Measurements from ENCODE around the gene UBE2I. TPM values are rescaled to one million over a fixed set of nuclear protein-coding genes. Genes with fewer than 3 reads are reported as not detected.

UBE2I gene
- total RNA-seq, 2 experiments from 2014 or later = 122 to 323 TPM

- Histone ChIP-seq H3K4me1 (ENCODE audit: insufficient read depth, low read length, poor library complexity, severe bottlenecking) (peaks cover 26% of the 10 kb centered on the region), H4K20me1 (ENCODE audit: insufficient read depth, low read length) (no peaks in the 10 kb centered on the region), H3K4me3 (ENCODE audit: low read depth, low read length, poor library complexity, severe bottlenecking) (no peak overlapping the region), H3K4me2 (ENCODE audit: low read length) (no peak overlapping the region), H2AFZ (ENCODE audit: low read length) (no peak overlapping the region), H3K79me2 (ENCODE audit: insufficient read depth, low read depth, low read length) (peaks cover 5% of the 10 kb centered on the region; the same call in 1 of the 2 replicates), H3K36me3 (ENCODE audit: insufficient read depth, low read length) (peaks cover 15% of the 10 kb centered on the region; the same call in 1 of the 2 replicates), H3K9me2 (ENCODE audit: insufficient read depth, low read length) (no peaks in the 10 kb centered on the region), H3K27ac (ENCODE audit: low read depth, low read length, poor library complexity, severe bottlenecking) (no peak overlapping the region), H3K9me3 (ENCODE audit: low read length) (no peaks in the 10 kb centered on the region)
- CTCF ChIA-PET (ENCODE audit: unreplicated experiment) = no interaction called here
- TF ChIP-seq CTCF (conservative IDR thresholded peaks at IDR 0.05; ENCODE audit: low read length) = no peak
- TF ChIP-seq EZH2phosphoT487 (IDR thresholded peaks at IDR 0.05; ENCODE audit: borderline replicate concordance, low read depth, low read length) = no peak
- BruUV-seq (replicated peaks) = no TSS peak
- intact Hi-C loops (cut with micrococcal nuclease; ENCODE audit: unreplicated experiment) = no loop called here
- POLR2A ChIA-PET = no interaction called here
- no peak for DNase-seq (ENCODE audit: low spot score)
Measured at GRCh38 chr16:1346422-1347285, 37.2 kb downstream of the UBE2I start.

DNA sequence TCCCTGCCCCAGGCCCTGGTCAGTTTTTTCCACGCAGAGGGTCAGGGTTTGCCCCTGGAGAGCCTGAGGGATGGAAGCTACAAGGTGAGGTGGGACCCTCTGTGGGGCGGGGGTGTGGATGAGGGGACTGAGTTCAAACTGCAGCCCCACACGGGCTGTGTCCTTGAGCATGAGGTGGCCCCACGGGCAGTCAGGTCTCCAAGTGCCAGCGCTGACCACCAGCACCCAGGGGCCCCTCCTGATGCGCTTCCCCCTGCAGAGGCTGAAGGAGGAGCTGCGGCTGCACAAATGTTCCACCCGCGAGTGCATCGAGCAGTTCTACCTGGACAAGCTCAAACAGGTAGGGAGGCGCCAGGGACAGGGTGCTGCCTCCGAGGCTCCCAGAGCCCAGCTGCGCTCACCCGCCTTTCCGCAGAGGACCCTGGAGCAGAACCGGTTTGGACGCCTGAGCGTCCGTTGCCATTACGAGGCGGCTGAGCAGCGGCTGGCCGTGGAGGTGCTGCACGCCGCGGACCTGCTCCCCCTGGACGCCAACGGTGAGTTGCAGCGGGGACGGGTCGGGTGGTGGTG, 37.9 kb downstream of the UBE2I start:
- intact Hi-C loops (cut with micrococcal nuclease; ENCODE audit: unreplicated experiment) = no loop called here
- peaks cover 20% of the 10 kb centered on the region for H3K4me1 ChIP-seq (ENCODE audit: insufficient read depth, low read length, poor library complexity, severe bottlenecking)
- peaks cover 10% of the 10 kb centered on the region for H3K79me2 ChIP-seq (ENCODE audit: insufficient read depth, low read depth, low read length)
- no TSS peak for BruUV-seq (replicated peaks)
- CTCF ChIA-PET (ENCODE audit: unreplicated experiment) = no interaction called here
- H3K27ac ChIP-seq (ENCODE audit: low read depth, low read length, poor library complexity, severe bottlenecking) = no peak overlapping the region
- H3K9me3 ChIP-seq (ENCODE audit: low read length) = no peaks in the 10 kb centered on the region
- H3K36me3 ChIP-seq (ENCODE audit: insufficient read depth, low read length) = peaks cover 15% of the 10 kb centered on the region; the same call in 1 of the 2 replicates
- POLR2A ChIA-PET = no interaction called here
- H2AFZ ChIP-seq (ENCODE audit: low read length) = no peak overlapping the region
- no peak overlapping the region for H3K4me2 ChIP-seq (ENCODE audit: low read length)
- no peak for DNase-seq (ENCODE audit: low spot score)
- no peaks in the 10 kb centered on the region for H4K20me1 ChIP-seq (ENCODE audit: insufficient read depth, low read length)
- H3K4me3 ChIP-seq (ENCODE audit: low read depth, low read length, poor library complexity, severe bottlenecking) = no peak overlapping the region
- no peaks in the 10 kb centered on the region for H3K9me2 ChIP-seq (ENCODE audit: insufficient read depth, low read length)
- TF ChIP-seq EZH2phosphoT487 (IDR thresholded peaks at IDR 0.05; ENCODE audit: borderline replicate concordance, low read depth, low read length) = no peak
- no peak for TF ChIP-seq CTCF (conservative IDR thresholded peaks at IDR 0.05; ENCODE audit: low read length)

GRCh38 chr16:1347962-1348361, 38.5 kb downstream of the UBE2I start:
- Histone ChIP-seq H3K79me2 (ENCODE audit: insufficient read depth, low read depth, low read length) (peaks cover 15% of the 10 kb centered on the region), H3K4me3 (ENCODE audit: low read depth, low read length, poor library complexity, severe bottlenecking) (no peak overlapping the region), H3K36me3 (ENCODE audit: insufficient read depth, low read length) (peaks cover 15% of the 10 kb centered on the region; the same call in 1 of the 2 replicates), H4K20me1 (ENCODE audit: insufficient read depth, low read length) (no peaks in the 10 kb centered on the region), H3K27ac (ENCODE audit: low read depth, low read length, poor library complexity, severe bottlenecking) (no peak overlapping the region), H3K9me3 (ENCODE audit: low read length) (no peaks in the 10 kb centered on the region), H3K9me2 (ENCODE audit: insufficient read depth, low read length) (no peaks in the 10 kb centered on the region), H3K4me1 (ENCODE audit: insufficient read depth, low read length, poor library complexity, severe bottlenecking) (peaks cover 21% of the 10 kb centered on the region), H2AFZ (ENCODE audit: low read length) (no peak overlapping the region), H3K4me2 (ENCODE audit: low read length) (no peak overlapping the region)
- BruUV-seq (replicated peaks) = no TSS peak
- CTCF ChIA-PET (ENCODE audit: unreplicated experiment) = no interaction called here
- POLR2A ChIA-PET = no interaction called here
- intact Hi-C loops (cut with micrococcal nuclease; ENCODE audit: unreplicated experiment) = no loop called here
- DNase-seq (ENCODE audit: low spot score) = no peak
- TF ChIP-seq EZH2phosphoT487 (IDR thresholded peaks at IDR 0.05; ENCODE audit: borderline replicate concordance, low read depth, low read length) = no peak
- TF ChIP-seq CTCF (conservative IDR thresholded peaks at IDR 0.05; ENCODE audit: low read length) = no peak

Data from OCI-LY7 (cell line).